GM12878 (cell line): ENCODE measurements around the gene SYNDIG1. TPM values are rescaled to one million over a fixed set of nuclear protein-coding genes. Genes with fewer than 3 reads are reported as not detected.

Experiments
- ATAC-seq: fragments of 200-7000 bp; cut with Tn5 transposase; 3 replicates; pipeline ENCODE4 v1.9.1; 2020; ENCODE audit warnings: mild to moderate bottlenecking, moderate library complexity
- BruUV-seq: library from RNA; stranded (reverse); fragments of 400-500 nt; replicated peaks from 2 replicates; lab custom pipeline; 2021; lab: Mats Ljungman, UMichigan
- CTCF ChIA-PET: fragments of 300-600 bp; sonication (Branson Sonifier 250); formaldehyde crosslinking; extraction: SDS; loops from one replicate; lab custom pipeline; 2021; ENCODE audit warnings: inconsistent platforms; lab: Yijun Ruan, JAX
- POLR2A ChIA-PET: fragments of 350-600 bp; formaldehyde crosslinking; extraction: SDS; loops from one replicate; lab custom pipeline; 2021; ENCODE audit warnings: inconsistent platforms; lab: Charles Lee
- RAD21 ChIA-PET: fragments of 300-600 bp; sonication (Branson Sonifier 250); formaldehyde crosslinking; loops from one replicate; lab custom pipeline; 2023; ENCODE audit warnings: antibody characterized with exemption; ENCODE audit not compliant: unreplicated experiment; lab: Charles Lee
- SMC1A ChIA-PET: fragments of 300-600 bp; sonication (Branson Sonifier 250); formaldehyde crosslinking; loops from one replicate; lab custom pipeline; 2023; ENCODE audit not compliant: unreplicated experiment, uncharacterized antibody; lab: Charles Lee
- DNase-seq: peaks from one replicate; pipeline ENCODE4 v3.0.0-alpha.2; 2011; ENCODE audit warnings: low read depth, low spot score
- FAIRE-seq: peaks from 3 replicates; lab custom pipeline; 2011; peaks lifted over from hg19 to GRCh38; lab: Jason Lieb, UNC
- H2AFZ ChIP-seq: 2 replicates; pipeline ENCODE4 v1.6.0; 2011; ENCODE audit warnings: low read depth, low read length, control low read depth; ENCODE audit not compliant: control insufficient read depth
- H3K27ac ChIP-seq: 2 replicates; pipeline ENCODE4 v1.5.1; 2011; ENCODE audit warnings: control low read depth; ENCODE audit not compliant: control insufficient read depth, insufficient read depth
- H3K27me3 ChIP-seq, 2 experiments: replicated peaks in 1 of 2; 2 replicates each; pipeline versions ENCODE4 v1.6.0 to v1.6.1; 2011; ENCODE audit warnings: low read length in 1 of 2; ENCODE audit not compliant: control insufficient read depth in 2 of 2, insufficient read depth in 2 of 2
- H3K36me3 ChIP-seq, 2 experiments: 2 replicates each; pipeline ENCODE4 v1.5.1; 2011; ENCODE audit warnings: low read length in 1 of 2; ENCODE audit not compliant: control insufficient read depth in 2 of 2, insufficient read depth in 2 of 2
- H3K4me1 ChIP-seq: 2 replicates; pipeline ENCODE4 v1.6.1; 2011; ENCODE audit warnings: mild to moderate bottlenecking, low read length, moderate library complexity, mixed read lengths; ENCODE audit not compliant: control insufficient read depth, insufficient read depth
- H3K4me2 ChIP-seq: 2 replicates; pipeline ENCODE4 v1.6.0; 2011; ENCODE audit warnings: control low read depth; ENCODE audit not compliant: control insufficient read depth, insufficient read depth
- H3K4me3 ChIP-seq: fragments of 200-600 bp; sonication (generic); 2 replicates; pipeline ENCODE4 v1.5.1; 2016
- H3K79me2 ChIP-seq: 2 replicates; pipeline ENCODE4 v1.6.0; 2011; ENCODE audit warnings: low read length; ENCODE audit not compliant: control insufficient read depth, insufficient read depth
- H3K9ac ChIP-seq: 2 replicates; pipeline ENCODE4 v1.8.0; 2011; ENCODE audit warnings: low read length, control low read depth, mixed read lengths; ENCODE audit not compliant: control insufficient read depth, insufficient read depth
- H3K9me3 ChIP-seq: replicated peaks from 3 replicates; pipeline ENCODE4 v1.5.1; 2011; ENCODE audit warnings: mild to moderate bottlenecking, low read length; ENCODE audit not compliant: control insufficient read depth, insufficient read depth
- H4K20me1 ChIP-seq: 2 replicates; pipeline ENCODE4 v1.6.0; 2011; ENCODE audit not compliant: control insufficient read depth, insufficient read depth
- BCL11A ChIP-seq: IDR thresholded peaks from 2 replicates; pipeline ENCODE4 v1.6.1; 2011; ENCODE audit warnings: low read depth, low read length
- BRCA1 ChIP-seq: IDR thresholded peaks from 2 replicates; pipeline ENCODE4 v1.6.1; 2011; ENCODE audit warnings: low read depth, low read length, improper control_type of control experiment
- ESRRA ChIP-seq: IDR thresholded peaks from 2 replicates; pipeline ENCODE4 v1.6.1; 2012; ENCODE audit warnings: mild to moderate bottlenecking, low read length, improper control_type of control experiment
- HDAC2 ChIP-seq: fragments of 200-600 bp; sonication (generic); IDR thresholded peaks from 2 replicates; pipeline ENCODE4 v1.6.1; 2017
- MTA3 ChIP-seq: IDR thresholded peaks from 2 replicates; pipeline ENCODE4 v1.6.1; 2012; ENCODE audit warnings: low read length, inconsistent platforms, borderline replicate concordance
- MXI1 ChIP-seq: fragments of 150-350 bp; IDR thresholded peaks from 2 replicates; pipeline ENCODE4 v1.6.1; 2011; ENCODE audit warnings: low read depth, mild to moderate bottlenecking, inconsistent platforms, low read length, improper control_type of control experiment
- MYC ChIP-seq: IDR thresholded peaks from 2 replicates; pipeline ENCODE4 v1.6.1; 2011; ENCODE audit warnings: mild to moderate bottlenecking, low read length, moderate library complexity, inconsistent platforms; ENCODE audit not compliant: insufficient read depth, insufficient replicate concordance, insufficient read length, severe bottlenecking
- NFYA ChIP-seq: IDR thresholded peaks from 2 replicates; pipeline ENCODE4 v1.6.1; 2011; ENCODE audit warnings: low read depth, mild to moderate bottlenecking, low read length, improper control_type of control experiment, borderline replicate concordance
- RELA ChIP-seq: fragments of 450-650 bp; IDR thresholded peaks from 2 replicates; pipeline ENCODE4 v1.8.0; 2014; ENCODE audit warnings: borderline replicate concordance; ENCODE audit not compliant: partially characterized antibody
- RFX5 ChIP-seq: IDR thresholded peaks from 2 replicates; pipeline ENCODE4 v1.6.1; 2011; ENCODE audit warnings: low read depth, low read length, improper control_type of control experiment
- SIN3A ChIP-seq: IDR thresholded peaks from 2 replicates; pipeline ENCODE4 v1.6.1; 2012; ENCODE audit warnings: low read depth, low read length, improper control_type of control experiment
- ZBTB11 ChIP-seq: fragments of 450-650 bp; formaldehyde crosslinking; IDR thresholded peaks from 2 replicates; pipeline ENCODE4 v1.5.0; 2022; ENCODE audit warnings: mild to moderate bottlenecking, missing genetic modification characterization
- ZNF687 ChIP-seq: fragments of 450-650 bp; IDR thresholded peaks from 2 replicates; pipeline ENCODE4 v1.6.1; 2017; ENCODE audit warnings: mild to moderate bottlenecking, moderate library complexity
- WGBS: methylation state at CpG from one replicate; pipeline ENCODE4 v1.1.6; 2016; ENCODE audit warnings: low lambda C conversion rate; ENCODE audit not compliant: insufficient replicate concordance, insufficient coverage; ENCODE audit errors: missing lambda C conversion rate; 5-methylcytosine and 5-hydroxymethylcytosine counted together
- in situ Hi-C: fragments of 300-500 bp; cut with MboI; formaldehyde crosslinking; loops from 9 replicates; pipeline ENCODE4 v1.14.3; 2018; ENCODE audit warnings: mixed read lengths
- intact Hi-C: fragments of 100-400 bp; cut with micrococcal nuclease; formaldehyde crosslinking; loops from one replicate; pipeline ENCODE4 v1.14.2; 2022; ENCODE audit not compliant: unreplicated experiment
- polyA plus RNA-seq, 11 experiments: library from polyadenylated mRNA; depleted of rRNA in 4 of 11; unstranded in 6 of 11; stranded (reverse) in 5 of 11; fragments of >200 nt; fragmentation: Nextera tagmentation in 4 of 11; fragmentation: Illumina TruSeq in 1 of 11; extraction: Ambion mirVana in 4 of 11; extraction: Trizol in 1 of 11; gene quantifications; 1 replicate in 1 of 11; 2 replicates in 10 of 11; pipeline versions ENCODE4 v1.2.1 to v1.2.3, GENCODE V29; 2011 to 2016; ENCODE audit warnings: inconsistent platforms in 2 of 11, missing spikeins in 2 of 11, low read depth in 1 of 11
- total RNA-seq, 4 experiments: library from RNA; depleted of rRNA in 3 of 4; stranded (reverse); fragments of >200 nt in 3 of 4; fragmentation: Illumina TruSeq in 1 of 4; extraction: Trizol in 1 of 4; gene quantifications; 2 replicates each; pipeline versions ENCODE4 v1.2.1 to v1.2.3, GENCODE V29; 2013 to 2021
- TF ChIP-seq, protein P1 (sequence below): fragments of 450-650 bp; conservative IDR thresholded peaks from 2 replicates; pipeline ENCODE4 v1.6.1; 2017; ENCODE audit warnings: mild to moderate bottlenecking, moderate library complexity

Gene SYNDIG1
- total and polyA plus RNA-seq, 10 of the 15 experiments (the other 5 are each of a cell fraction or from before 2014, with no cell fraction given) = not detected

- in situ Hi-C loops = loop anchor here (5.0 kb wide), 1 partner anchor 47 kb away; no protein-coding TSS in a partner anchor
- no peak for DNase-seq
- Histone ChIP-seq H2AFZ (no peak overlapping the region), H3K4me2 (no peak overlapping the region), H3K36me3 (no peaks in the 10 kb centered on the region), H3K27me3 (peaks cover 0 to 2% of the 10 kb centered on the region in 2 experiments; a peak in 2 of 4 replicates), H3K9ac (no peak overlapping the region), H3K9me3 (no peaks in the 10 kb centered on the region), H3K4me1 (no peaks in the 10 kb centered on the region), H3K4me3 (no peak overlapping the region), H3K79me2 (no peaks in the 10 kb centered on the region), H4K20me1 (no peaks in the 10 kb centered on the region), H3K27ac (no peak overlapping the region)
- FAIRE-seq = no peak
- 21% methylated on average over 10 of the region's 10 CpGs for WGBS
- ChIA-PET SMC1A (no interaction called here), CTCF (no interaction called here), POLR2A (no interaction called here), RAD21 (no interaction called here)
- BruUV-seq = no TSS peak
- intact Hi-C loops = no loop called here
- no peak for ATAC-seq
- no peak for TF ChIP-seq ZNF687
- TF ChIP-seq ZBTB11 (CRISPR knock-in tag) = no peak
- TF ChIP-seq, protein P1, sequence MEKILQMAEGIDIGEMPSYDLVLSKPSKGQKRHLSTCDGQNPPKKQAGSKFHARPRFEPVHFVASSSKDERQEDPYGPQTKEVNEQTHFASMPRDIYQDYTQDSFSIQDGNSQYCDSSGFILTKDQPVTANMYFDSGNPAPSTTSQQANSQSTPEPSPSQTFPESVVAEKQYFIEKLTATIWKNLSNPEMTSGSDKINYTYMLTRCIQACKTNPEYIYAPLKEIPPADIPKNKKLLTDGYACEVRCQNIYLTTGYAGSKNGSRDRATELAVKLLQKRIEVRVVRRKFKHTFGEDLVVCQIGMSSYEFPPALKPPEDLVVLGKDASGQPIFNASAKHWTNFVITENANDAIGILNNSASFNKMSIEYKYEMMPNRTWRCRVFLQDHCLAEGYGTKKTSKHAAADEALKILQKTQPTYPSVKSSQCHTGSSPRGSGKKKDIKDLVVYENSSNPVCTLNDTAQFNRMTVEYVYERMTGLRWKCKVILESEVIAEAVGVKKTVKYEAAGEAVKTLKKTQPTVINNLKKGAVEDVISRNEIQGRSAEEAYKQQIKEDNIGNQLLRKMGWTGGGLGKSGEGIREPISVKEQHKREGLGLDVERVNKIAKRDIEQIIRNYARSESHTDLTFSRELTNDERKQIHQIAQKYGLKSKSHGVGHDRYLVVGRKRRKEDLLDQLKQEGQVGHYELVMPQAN = no peak
- no peak for TF ChIP-seq RELA
- no peak for TF ChIP-seq MTA3
- no peak for TF ChIP-seq NFYA
- no peak for TF ChIP-seq SIN3A
- no peak for TF ChIP-seq RFX5
- TF ChIP-seq BCL11A = no peak
- no peak for TF ChIP-seq BRCA1
- no peak for TF ChIP-seq ESRRA
- TF ChIP-seq MYC = no peak
- TF ChIP-seq MXI1 = no peak
- no peak for TF ChIP-seq HDAC2
Observed at GRCh38 chr20:24674921-24675605, 205.6 kb downstream of the SYNDIG1 start.
